CD4-positive, alpha-beta T cell (primary cell): ENCODE data around the gene CLDN5. TPM values are rescaled to one million over a fixed set of nuclear protein-coding genes. Genes with fewer than 3 reads are reported as not detected.
A peak's percentile ranks its signal among the peaks of the same experiment; 100 is the strongest.

ENCODE experiments used
- ATAC-seq: fragments of 200-7000 bp; cut with Tn5 transposase; one replicate; pipeline ENCODE4 v1.10.0; 2022; ENCODE audit warnings: mild to moderate bottlenecking; ENCODE audit not compliant: poor library complexity
- CTCF ChIA-PET: fragments of 350-600 bp; sonication (Branson Sonifier 250); formaldehyde crosslinking; loops from one replicate; lab custom pipeline; 2021; ENCODE audit warnings: antibody characterized with exemption, inconsistent platforms; lab: Charles Lee
- POLR2A ChIA-PET: fragments of 350-600 bp; sonication (Branson Sonifier 250); formaldehyde crosslinking; loops from one replicate; lab custom pipeline; 2021; ENCODE audit warnings: antibody characterized with exemption, inconsistent platforms; lab: Charles Lee
- DNase-seq, 14 experiments: peaks; one replicate each; pipeline ENCODE4 v3.0.0-alpha.2; 2013 to 2020; ENCODE audit warnings: mixed read lengths in 2 of 14
- H3K27ac ChIP-seq, 2 donors: one replicate each; pipeline versions ENCODE4 v1.5.1 to v1.7.0; 2013; ENCODE audit warnings: low read length in 2 of 2, low read depth in 1 of 2, mild to moderate bottlenecking in 1 of 2
- H3K27me3 ChIP-seq, 2 experiments: 1 replicate in 1 of 2; 2 replicates in 1 of 2; pipeline versions ENCODE4 v1.6.1 to v1.7.0; 2013; ENCODE audit warnings: low read length in 2 of 2, control low read depth in 1 of 2, mild to moderate bottlenecking in 1 of 2, moderate library complexity in 1 of 2; ENCODE audit not compliant: insufficient read depth in 2 of 2, control insufficient read depth in 1 of 2
- H3K36me3 ChIP-seq: one replicate; pipeline ENCODE4 v1.6.1; 2013; ENCODE audit warnings: low read length, control low read depth; ENCODE audit not compliant: insufficient read depth
- H3K4me1 ChIP-seq: one replicate; pipeline ENCODE4 v1.6.1; 2013; ENCODE audit warnings: low read length, control low read depth; ENCODE audit not compliant: insufficient read depth
- H3K4me3 ChIP-seq: one replicate; pipeline ENCODE4 v1.5.1; 2013; ENCODE audit warnings: mild to moderate bottlenecking, low read length, moderate library complexity
- H3K9me3 ChIP-seq, 2 experiments: 1 replicate in 1 of 2; 2 replicates in 1 of 2; pipeline versions ENCODE4 v1.6.1 to v1.7.0; 2013; ENCODE audit warnings: low read length in 2 of 2, mild to moderate bottlenecking in 2 of 2, control low read depth in 1 of 2, moderate library complexity in 1 of 2; ENCODE audit not compliant: control insufficient read depth in 1 of 2, insufficient read depth in 1 of 2
- H3K27ac Mint-ChIP-seq: one replicate; pipeline ENCODE4 v1.8.0; 2020; ENCODE audit warnings: mixed read lengths
- H3K27me3 Mint-ChIP-seq: one replicate; pipeline ENCODE4 v1.8.0; 2021; ENCODE audit warnings: mixed read lengths
- H3K36me3 Mint-ChIP-seq: one replicate; pipeline ENCODE4 v1.8.0; 2021; ENCODE audit warnings: low read depth, mixed read lengths
- H3K4me1 Mint-ChIP-seq: one replicate; pipeline ENCODE4 v1.8.0; 2021; ENCODE audit warnings: low read depth, mixed read lengths
- H3K4me3 Mint-ChIP-seq: one replicate; pipeline ENCODE4 v1.8.0; 2020; ENCODE audit warnings: mild to moderate bottlenecking, mixed read lengths
- H3K9me3 Mint-ChIP-seq: one replicate; pipeline ENCODE4 v1.8.0; 2020; ENCODE audit warnings: mixed read lengths
- CTCF ChIP-seq: fragments of 200-600 bp; IDR thresholded peaks from one replicate; pipeline ENCODE4 v1.8.0; 2022; ENCODE audit warnings: antibody characterized with exemption, mild to moderate bottlenecking
- intact Hi-C, 2 experiments: fragments of 100-400 bp; cut with DNase I in 1 of 2; cut with micrococcal nuclease in 1 of 2; formaldehyde crosslinking; loops; one replicate each; pipeline versions ENCODE4 v1.15.1 to v1.9.0; 2023 to 2025; cut with DNase I, micrococcal nuclease
- total RNA-seq, 174 experiments: library from RNA in 2 of 174; stranded (reverse) in 2 of 174; gene quantifications; one replicate each; pipeline ENCODE4 v1.2.3 and lab custom pipeline; 2021 to 2026

CLDN5 gene
- total RNA-seq, 2 experiments from 2014 or later, result not detected

- peaks cover 31% of the 10 kb centered on the region for H3K27me3 Mint-ChIP-seq
- Histone ChIP-seq H3K27me3 (peaks cover 18 to 34% of the 10 kb centered on the region in 2 experiments), H3K9me3 (peaks cover 0 to 8% of the 10 kb centered on the region in 2 experiments), H3K36me3 (no peaks in the 10 kb centered on the region), H3K4me3 (no peak overlapping the region), H3K4me1 (peaks cover 21% of the 10 kb centered on the region), H3K27ac (no peak overlapping the region)
- TF ChIP-seq CTCF, result no peak
- H3K4me3 Mint-ChIP-seq, result peak overlapping the region; percentile 25
- intact Hi-C loops, result no loop called here
- H3K27ac Mint-ChIP-seq, result no peak overlapping the region
- H3K36me3 Mint-ChIP-seq, result no peaks in the 10 kb centered on the region
- H3K4me1 Mint-ChIP-seq, result peaks cover 5% of the 10 kb centered on the region
- H3K9me3 Mint-ChIP-seq, result no peaks in the 10 kb centered on the region
- POLR2A ChIA-PET, result no interaction called here
- CTCF ChIA-PET, result no interaction called here
- ATAC-seq (no peak), DNase-seq (no peak)
Observed at GRCh38 chr22:19526076-19526701, 2.0 kb upstream of the CLDN5 start.

- no peak for TF ChIP-seq CTCF
- no peaks in the 10 kb centered on the region for H3K36me3 ChIP-seq
- Mint-ChIP-seq H3K36me3 (no peaks in the 10 kb centered on the region), H3K27me3 (peaks cover 31% of the 10 kb centered on the region), H3K9me3 (no peaks in the 10 kb centered on the region), H3K4me3 (no peak overlapping the region), H3K27ac (no peak overlapping the region), H3K4me1 (peaks cover 5% of the 10 kb centered on the region)
- DNase-seq (no peak), ATAC-seq (no peak)
- intact Hi-C loops, result no loop called here
- ChIA-PET CTCF (no interaction called here), POLR2A (no interaction called here)
- peaks cover 0 to 8% of the 10 kb centered on the region in 2 experiments for H3K9me3 ChIP-seq
- no peak overlapping the region for H3K27ac ChIP-seq
- H3K4me1 ChIP-seq, result peaks cover 21% of the 10 kb centered on the region
- H3K27me3 ChIP-seq, result peaks cover 18 to 34% of the 10 kb centered on the region in 2 experiments
- no peak overlapping the region for H3K4me3 ChIP-seq
Observed at GRCh38 chr22:19525666-19526065, 1.5 kb upstream of the CLDN5 start.

GRCh38 chr22:19525116-19525660 is 978 bp upstream of the CLDN5 start:
- DNase-seq (no peak), ATAC-seq (no peak)
- ChIA-PET CTCF (no interaction called here), POLR2A (no interaction called here)
- intact Hi-C loops, result no loop called here
- H3K9me3 Mint-ChIP-seq, result no peaks in the 10 kb centered on the region
- H3K36me3 ChIP-seq, result no peaks in the 10 kb centered on the region
- peaks cover 18 to 34% of the 10 kb centered on the region in 2 experiments for H3K27me3 ChIP-seq
- H3K9me3 ChIP-seq, result peaks cover 0 to 8% of the 10 kb centered on the region in 2 experiments
- no peaks in the 10 kb centered on the region for H3K36me3 Mint-ChIP-seq
- no peak overlapping the region for H3K27ac Mint-ChIP-seq
- H3K4me3 ChIP-seq, result no peak overlapping the region
- H3K27ac ChIP-seq, result no peak overlapping the region
- no peak for TF ChIP-seq CTCF
- peaks cover 31% of the 10 kb centered on the region for H3K27me3 Mint-ChIP-seq
- peak overlapping the region; percentile 71 for H3K4me3 Mint-ChIP-seq
- H3K4me1 Mint-ChIP-seq, result peaks cover 5% of the 10 kb centered on the region
- peaks cover 21% of the 10 kb centered on the region for H3K4me1 ChIP-seq
